GM12801 (cell line): ENCODE results near the gene SON.

Experiments used
- CTCF ChIP-seq: IDR thresholded peaks from one replicate; pipeline ENCODE4 v1.5.1; 2011; ENCODE audit warnings: control low read depth; ENCODE audit not compliant: insufficient read length; ENCODE audit errors: extremely low read depth

The SON gene

GRCh38 chr21:33549848-33550771 is 7.3 kb downstream of the SON start:
- TF ChIP-seq CTCF: no peak

GRCh38 chr21:33550772-33551660 is 8.2 kb downstream of the SON start:
- no peak for TF ChIP-seq CTCF

- TF ChIP-seq CTCF: no peak
Observed at GRCh38 chr21:33551664-33552063, 8.8 kb downstream of the SON start.

- TF ChIP-seq CTCF: no peak
Observed at GRCh38 chr21:33552093-33552998, 9.5 kb downstream of the SON start.

- no peak for TF ChIP-seq CTCF
Observed at GRCh38 chr21:33552999-33553598, 10.3 kb downstream of the SON start.

- no peak for TF ChIP-seq CTCF
Observed at GRCh38 chr21:33554236-33554981, 11.6 kb downstream of the SON start.
